ENCODE measurements around the gene TWF1. TPM values are rescaled to one million over a fixed set of nuclear protein-coding genes. Genes with fewer than 3 reads are reported as not detected.
A peak's percentile ranks its signal among the peaks of the same experiment; 100 is the strongest.
"Not testable (repeated sequence)": the region's sequence is repeated elsewhere in the genome, so short reads cannot be mapped to it uniquely, and the experiment has no call there.

Gene TWF1
- total RNA-seq, result 52.1 TPM
- long read RNA-seq, transcript TWF1-201 (9 exons, 3,045 nt), result major isoform, 106 of 124 reads
- long read RNA-seq, partial matches to known transcripts, result 2 of 124 reads
- long read RNA-seq, other reads (novel, unspliced or antisense), result 13 of 124 reads

DNA sequence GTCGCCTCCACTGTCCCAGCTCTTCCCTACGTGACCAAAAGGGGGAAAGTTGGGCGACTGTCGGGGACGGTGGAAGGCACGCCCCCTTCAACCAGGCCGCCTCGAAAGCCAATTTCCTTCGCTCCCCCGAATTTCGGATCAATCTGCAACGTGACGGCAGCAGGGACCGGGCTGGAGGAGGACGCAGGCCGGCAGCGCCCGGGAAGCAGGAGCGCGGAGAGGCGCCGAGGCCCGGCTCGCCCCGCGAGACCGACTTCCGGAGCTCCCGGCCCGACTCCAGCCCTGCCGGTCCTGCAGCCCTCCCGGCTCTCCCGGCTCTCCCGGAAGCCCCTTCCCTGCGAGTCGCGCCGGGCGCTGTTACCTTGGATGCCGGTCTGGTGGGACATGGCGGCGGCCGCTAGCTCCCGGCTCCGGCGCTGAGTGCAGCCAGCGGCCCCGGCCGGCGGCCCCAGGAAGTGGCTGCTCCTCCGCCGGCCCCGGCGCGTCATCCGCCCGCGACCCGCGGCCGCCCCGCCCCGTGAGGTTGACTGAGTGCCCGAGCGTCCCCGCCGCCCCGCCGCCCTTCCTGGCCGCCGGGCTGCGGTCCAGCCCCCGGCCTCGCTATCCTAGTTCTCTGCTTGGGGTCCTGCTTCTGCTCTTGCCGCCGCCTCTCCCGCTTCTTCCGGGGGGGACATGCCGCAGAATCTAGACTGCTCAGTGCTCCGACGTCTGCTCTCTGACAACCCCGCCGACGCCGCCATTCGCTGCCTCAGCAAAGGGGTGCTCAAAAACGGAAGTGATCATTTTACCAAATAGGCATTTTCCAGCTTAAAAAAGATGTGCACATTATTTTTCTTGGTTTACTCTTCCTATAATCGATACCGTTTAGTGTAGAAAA is at the start of gene TWF1:
Gene TWF1 (minus strand): TSS at position 458 of the 877 bp plus-strand sequence. CDS start 72 bp downstream, at position 386.
- Histone ChIP-seq H3K27me3 (no peaks in the 10 kb centered on the region), H3K27ac (peak within 1 kb of the TSS; percentile 97), H3K4me3 (peak within 1 kb of the TSS; percentile 85), H3K4me1 (peaks cover 25% of the 10 kb centered on the region), H3K9me3 (no peaks in the 10 kb centered on the region), H3K36me3 (peaks cover 19% of the 10 kb centered on the region)
- TF ChIP-seq, protein P1, sequence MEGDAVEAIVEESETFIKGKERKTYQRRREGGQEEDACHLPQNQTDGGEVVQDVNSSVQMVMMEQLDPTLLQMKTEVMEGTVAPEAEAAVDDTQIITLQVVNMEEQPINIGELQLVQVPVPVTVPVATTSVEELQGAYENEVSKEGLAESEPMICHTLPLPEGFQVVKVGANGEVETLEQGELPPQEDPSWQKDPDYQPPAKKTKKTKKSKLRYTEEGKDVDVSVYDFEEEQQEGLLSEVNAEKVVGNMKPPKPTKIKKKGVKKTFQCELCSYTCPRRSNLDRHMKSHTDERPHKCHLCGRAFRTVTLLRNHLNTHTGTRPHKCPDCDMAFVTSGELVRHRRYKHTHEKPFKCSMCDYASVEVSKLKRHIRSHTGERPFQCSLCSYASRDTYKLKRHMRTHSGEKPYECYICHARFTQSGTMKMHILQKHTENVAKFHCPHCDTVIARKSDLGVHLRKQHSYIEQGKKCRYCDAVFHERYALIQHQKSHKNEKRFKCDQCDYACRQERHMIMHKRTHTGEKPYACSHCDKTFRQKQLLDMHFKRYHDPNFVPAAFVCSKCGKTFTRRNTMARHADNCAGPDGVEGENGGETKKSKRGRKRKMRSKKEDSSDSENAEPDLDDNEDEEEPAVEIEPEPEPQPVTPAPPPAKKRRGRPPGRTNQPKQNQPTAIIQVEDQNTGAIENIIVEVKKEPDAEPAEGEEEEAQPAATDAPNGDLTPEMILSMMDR (IDR thresholded peaks at IDR 0.05), result peak; percentile 36
- peak; percentile 100 for ATAC-seq
- peak; percentile 95 for DNase-seq
- intact Hi-C loops (cut with DNase I), result no loop called here

DNA sequence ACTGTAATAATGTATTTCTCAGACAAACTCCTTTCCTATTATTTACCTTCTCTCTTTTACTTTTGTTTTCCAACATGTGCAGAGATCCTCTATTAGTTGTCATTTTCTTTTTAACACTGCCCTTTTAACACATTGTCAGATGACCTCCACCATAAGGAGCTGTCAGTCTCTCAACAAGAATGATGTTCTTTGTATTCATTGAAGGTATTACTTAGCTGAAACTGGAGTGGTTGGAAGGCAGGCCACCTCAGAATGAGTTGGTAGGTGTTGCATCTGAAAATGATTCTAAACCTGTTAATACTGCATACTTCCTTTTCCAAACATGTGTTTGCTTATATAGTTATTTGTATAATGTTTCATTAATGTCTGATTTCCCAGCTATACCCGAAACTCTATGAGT is 46.6 kb upstream of the TWF1 start:
- ATAC-seq (no peak), DNase-seq (no peak)
- Histone ChIP-seq H3K4me1 (no peaks in the 10 kb centered on the region), H3K27me3 (no peaks in the 10 kb centered on the region), H3K36me3 (no peaks in the 10 kb centered on the region), H3K9me3 (no peaks in the 10 kb centered on the region), H3K4me3 (no peak overlapping the region), H3K27ac (no peak overlapping the region)
- TF ChIP-seq, protein P1 (IDR thresholded peaks at IDR 0.05), result no peak
- intact Hi-C loops (cut with DNase I), result no loop called here

DNA sequence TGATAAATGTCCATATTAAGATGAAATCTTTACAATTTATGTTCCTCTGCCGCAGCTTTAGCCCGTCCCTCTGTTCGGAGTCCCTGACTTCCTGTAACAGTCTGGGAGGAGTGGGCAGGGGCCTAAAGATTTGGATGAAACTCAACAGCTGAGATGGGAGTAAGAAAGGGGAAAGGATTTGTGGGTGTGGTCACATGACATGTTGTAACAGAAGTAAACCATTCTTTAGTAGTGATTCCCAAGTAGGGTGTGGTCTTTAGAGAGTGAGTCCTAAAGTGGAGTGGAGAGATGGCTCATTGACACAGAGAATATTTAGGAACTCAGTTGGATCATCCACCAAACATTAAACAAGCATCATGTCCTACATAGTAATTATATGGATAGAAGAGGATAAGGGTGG is 42.7 kb upstream of the TWF1 start:
- DNase-seq (no peak), ATAC-seq (no peak)
- Histone ChIP-seq H3K36me3 (no peaks in the 10 kb centered on the region), H3K27ac (no peak overlapping the region), H3K27me3 (no peaks in the 10 kb centered on the region), H3K4me1 (no peaks in the 10 kb centered on the region), H3K4me3 (no peak overlapping the region), H3K9me3 (no peaks in the 10 kb centered on the region)
- intact Hi-C loops (cut with DNase I), result no loop called here
- TF ChIP-seq, protein P1 (IDR thresholded peaks at IDR 0.05), result no peak

DNA sequence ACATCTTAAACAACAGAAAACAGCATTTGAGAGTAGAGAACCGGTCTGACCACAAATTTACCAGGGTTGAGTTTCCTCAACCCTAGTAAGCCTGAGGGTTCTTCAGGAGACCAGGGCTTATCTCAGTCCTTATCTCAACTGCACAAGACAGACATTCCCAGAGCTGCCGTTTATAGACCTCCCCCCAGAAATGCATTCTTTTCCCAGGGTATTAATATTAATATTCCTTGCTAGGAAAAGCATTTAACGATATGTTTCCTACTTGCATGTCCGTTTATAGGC is 42.0 kb upstream of the TWF1 start:
- Histone ChIP-seq H3K27ac (no peak overlapping the region), H3K9me3 (no peaks in the 10 kb centered on the region), H3K4me3 (no peak overlapping the region), H3K36me3 (no peaks in the 10 kb centered on the region), H3K4me1 (no peaks in the 10 kb centered on the region), H3K27me3 (no peaks in the 10 kb centered on the region)
- DNase-seq, result no peak
- TF ChIP-seq, protein P1 (IDR thresholded peaks at IDR 0.05), result no peak
- intact Hi-C loops (cut with DNase I), result no loop called here
- ATAC-seq, result no peak

DNA sequence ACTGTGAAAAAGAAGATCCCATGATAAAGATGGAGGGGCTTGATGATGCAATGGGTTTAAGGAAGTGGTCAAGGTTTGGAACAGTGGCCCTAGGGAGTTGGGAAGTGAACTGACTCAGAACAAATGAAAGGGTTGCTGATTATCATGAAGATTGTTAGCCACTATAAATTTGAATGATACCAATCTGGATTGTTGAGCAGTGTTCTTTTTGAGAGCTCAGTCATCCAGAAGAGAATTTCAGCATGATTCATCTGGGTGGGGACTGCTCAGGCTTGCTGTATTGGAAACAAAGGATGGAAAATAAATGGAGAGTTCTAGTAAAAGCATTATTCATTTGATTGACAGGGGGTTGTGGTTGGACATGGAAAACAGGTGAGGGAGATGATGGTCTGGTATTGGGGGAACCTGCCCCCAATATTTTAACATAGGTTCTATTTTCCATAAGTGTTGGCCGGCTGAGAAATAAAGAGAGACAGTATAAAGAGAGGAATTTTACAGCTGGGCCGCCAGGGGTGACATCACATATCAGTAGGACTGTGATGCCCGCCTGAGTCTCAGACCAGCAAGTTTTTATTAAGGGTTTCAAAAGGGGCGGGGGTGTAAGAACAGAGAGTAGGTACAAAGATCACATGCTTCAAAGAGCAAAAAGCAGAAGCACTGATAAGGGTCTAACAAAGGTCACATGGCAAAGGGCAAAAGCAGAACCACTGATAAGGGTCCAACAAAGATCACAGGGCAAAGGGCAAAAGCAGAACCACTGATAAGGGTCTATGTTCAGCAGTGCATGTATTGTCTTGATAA is 41.5 kb upstream of the TWF1 start:
- H3K9me3 ChIP-seq; H3K27me3 ChIP-seq; H3K36me3 ChIP-seq; intact Hi-C loops (cut with DNase I); H3K4me3 ChIP-seq; H3K4me1 ChIP-seq; ATAC-seq; DNase-seq; H3K27ac ChIP-seq: not testable (repeated sequence)

DNA sequence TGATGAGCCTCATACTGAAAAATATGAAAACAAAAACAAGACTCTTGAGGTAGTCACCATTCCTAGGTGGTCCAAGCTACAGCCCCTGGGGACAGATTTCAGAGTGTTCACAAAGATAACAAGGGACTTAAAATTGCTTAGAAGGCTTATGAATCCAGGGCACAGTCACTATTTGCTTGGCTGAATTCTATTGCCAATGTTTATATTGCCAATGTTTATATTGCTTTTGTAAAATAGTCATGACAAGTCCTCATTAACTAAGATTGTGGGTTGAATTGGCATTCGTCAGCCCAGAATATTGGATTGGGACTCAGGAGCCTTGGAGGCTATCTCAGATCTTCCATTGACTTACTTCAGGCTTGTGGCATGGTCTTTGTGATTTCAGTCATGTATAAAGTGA is 36.1 kb upstream of the TWF1 start:
- no peak for ATAC-seq
- peaks cover under 1% of the 10 kb centered on the region for H3K4me1 ChIP-seq
- H3K9me3 ChIP-seq, result no peaks in the 10 kb centered on the region
- no peak overlapping the region for H3K4me3 ChIP-seq
- H3K27me3 ChIP-seq, result no peaks in the 10 kb centered on the region
- intact Hi-C loops (cut with DNase I), result no loop called here
- no peak for DNase-seq
- TF ChIP-seq, protein P1 (IDR thresholded peaks at IDR 0.05), result no peak
- H3K36me3 ChIP-seq, result no peaks in the 10 kb centered on the region
- H3K27ac ChIP-seq, result no peak overlapping the region
